Uterus (tissue), 4 donors: Measurements from ENCODE around the gene HOXB8. TPM values are rescaled to one million over a fixed set of nuclear protein-coding genes. Genes with fewer than 3 reads are reported as not detected.

Experiments
- DNase-seq, 2 donors: peaks; one replicate each; pipeline ENCODE4 v3.0.0-alpha.2; 2019 to 2020
- H3K27ac ChIP-seq, 2 donors: fragments of 200-600 bp; sonication (generic); 1 replicate in 1 of 2; 2 replicates in 1 of 2; pipeline ENCODE4 v1.5.1; 2016 to 2018
- H3K27me3 ChIP-seq, 2 donors: fragments of 200-600 bp; sonication (generic); one replicate each; pipeline ENCODE4 v1.5.1; 2018 to 2019; ENCODE audit warnings: control low read depth in 1 of 2
- H3K36me3 ChIP-seq, 2 donors: fragments of 200-600 bp; sonication (generic); one replicate each; pipeline ENCODE4 v1.5.1; 2019; ENCODE audit warnings: control low read depth in 1 of 2
- H3K4me1 ChIP-seq, 2 donors: fragments of 200-600 bp; sonication (generic); one replicate each; pipeline ENCODE4 v1.5.1; 2018 to 2019; ENCODE audit warnings: control low read depth in 1 of 2
- H3K4me3 ChIP-seq, 2 donors: fragments of 200-600 bp; sonication (generic); 1 replicate in 1 of 2; 2 replicates in 1 of 2; pipeline ENCODE4 v1.5.1; 2018 to 2019; ENCODE audit warnings: mild to moderate bottlenecking in 1 of 2
- H3K9me3 ChIP-seq, 2 donors: fragments of 200-600 bp; sonication (generic); one replicate each; pipeline ENCODE4 v1.5.1; 2019; ENCODE audit warnings: control low read depth in 1 of 2
- POLR2A ChIP-seq, 2 donors: fragments of 450-650 bp; IDR thresholded peaks; one replicate each; pipeline ENCODE4 v1.6.1; 2016; ENCODE audit warnings: antibody characterized with exemption in 2 of 2, mild to moderate bottlenecking in 1 of 2, moderate library complexity in 1 of 2
- intact Hi-C: fragments of 100-400 bp; cut with DNase I; formaldehyde crosslinking; loops from one replicate; pipeline ENCODE4 v1.15.1; 2023; ENCODE audit warnings: low total_unique reads
- total RNA-seq, 4 donors: library from RNA; depleted of rRNA in 3 of 4; stranded (reverse); fragments of >200 nt in 3 of 4; gene quantifications; one replicate each; pipeline versions ENCODE4 v1.1.0 to v1.2.4, GENCODE V29; 2014 to 2023
- TF ChIP-seq, protein P1 (sequence below), 4 experiments: fragments of 200-600 bp in 2 of 4; fragments of 450-650 bp in 2 of 4; sonication (generic) in 2 of 4; IDR thresholded peaks; one replicate each; pipeline ENCODE4 v1.5.1; 2016 to 2019; ENCODE audit warnings: antibody characterized with exemption in 4 of 4, mild to moderate bottlenecking in 2 of 4, moderate library complexity in 1 of 4
- donor health status: DM: yes; HTN: yes; CAD: no.

The HOXB8 gene
- total RNA-seq, 4 donors from 2014 or later = 0.29 to 9.5 (median 1.9) TPM; not detected in 1

DNA sequence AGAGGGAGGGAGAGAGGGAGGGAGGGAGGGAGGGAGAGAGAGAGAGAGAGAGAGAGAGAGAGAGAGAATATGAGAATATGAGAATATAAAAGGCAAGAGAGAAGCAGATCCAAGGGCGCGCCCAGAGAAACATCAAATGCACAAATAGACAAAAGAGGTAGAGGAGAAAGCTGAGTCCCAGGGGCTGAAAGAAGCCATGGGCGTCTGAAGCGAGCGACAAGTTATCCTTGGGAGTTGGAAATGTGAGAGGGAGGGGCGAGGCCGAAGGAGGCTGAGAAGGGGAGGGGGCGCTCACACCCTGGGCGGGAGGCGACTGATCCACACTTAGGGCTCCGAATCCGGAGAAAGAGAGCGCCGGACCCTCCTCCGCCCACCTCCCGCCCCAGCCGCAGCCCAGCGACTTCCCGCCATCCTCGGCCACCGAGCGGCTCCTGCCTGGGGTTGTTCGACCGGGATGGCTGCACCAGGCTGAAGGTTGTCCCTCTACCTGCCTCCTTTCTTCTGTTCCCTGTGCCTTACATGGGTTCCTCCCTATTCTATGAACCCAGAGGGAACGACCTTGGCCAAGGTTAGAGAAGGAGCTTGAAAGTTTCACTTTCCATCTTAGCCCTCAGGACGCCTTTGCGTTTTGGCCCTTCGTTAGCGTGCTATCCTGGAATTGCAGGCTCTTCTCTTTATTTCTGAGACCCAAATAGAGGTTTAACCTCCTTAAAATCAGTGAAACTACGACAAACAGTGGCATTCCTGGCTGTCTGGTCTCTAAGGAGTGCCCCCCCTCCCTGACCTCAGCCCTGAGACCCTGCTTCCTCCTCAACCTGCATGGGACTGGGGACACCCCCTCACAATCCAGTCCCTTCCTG lies 32.2 kb upstream of the HOXB8 start:
- TF ChIP-seq POLR2A (IDR thresholded peaks at IDR 0.05) = no peak
- TF ChIP-seq, protein P1, sequence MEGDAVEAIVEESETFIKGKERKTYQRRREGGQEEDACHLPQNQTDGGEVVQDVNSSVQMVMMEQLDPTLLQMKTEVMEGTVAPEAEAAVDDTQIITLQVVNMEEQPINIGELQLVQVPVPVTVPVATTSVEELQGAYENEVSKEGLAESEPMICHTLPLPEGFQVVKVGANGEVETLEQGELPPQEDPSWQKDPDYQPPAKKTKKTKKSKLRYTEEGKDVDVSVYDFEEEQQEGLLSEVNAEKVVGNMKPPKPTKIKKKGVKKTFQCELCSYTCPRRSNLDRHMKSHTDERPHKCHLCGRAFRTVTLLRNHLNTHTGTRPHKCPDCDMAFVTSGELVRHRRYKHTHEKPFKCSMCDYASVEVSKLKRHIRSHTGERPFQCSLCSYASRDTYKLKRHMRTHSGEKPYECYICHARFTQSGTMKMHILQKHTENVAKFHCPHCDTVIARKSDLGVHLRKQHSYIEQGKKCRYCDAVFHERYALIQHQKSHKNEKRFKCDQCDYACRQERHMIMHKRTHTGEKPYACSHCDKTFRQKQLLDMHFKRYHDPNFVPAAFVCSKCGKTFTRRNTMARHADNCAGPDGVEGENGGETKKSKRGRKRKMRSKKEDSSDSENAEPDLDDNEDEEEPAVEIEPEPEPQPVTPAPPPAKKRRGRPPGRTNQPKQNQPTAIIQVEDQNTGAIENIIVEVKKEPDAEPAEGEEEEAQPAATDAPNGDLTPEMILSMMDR (IDR thresholded peaks at IDR 0.05) = no peak
- H3K4me1 ChIP-seq = no peaks in the 10 kb centered on the region
- peaks cover 0 to 37% of the 10 kb centered on the region in 2 donors for H3K27me3 ChIP-seq
- no peaks in the 10 kb centered on the region for H3K9me3 ChIP-seq
- no peaks in the 10 kb centered on the region for H3K36me3 ChIP-seq
- DNase-seq = no peak
- intact Hi-C loops = no loop called here
- peak overlapping the region; percentile 13 to 14 for H3K4me3 ChIP-seq
- H3K27ac ChIP-seq = no peak overlapping the region

DNA sequence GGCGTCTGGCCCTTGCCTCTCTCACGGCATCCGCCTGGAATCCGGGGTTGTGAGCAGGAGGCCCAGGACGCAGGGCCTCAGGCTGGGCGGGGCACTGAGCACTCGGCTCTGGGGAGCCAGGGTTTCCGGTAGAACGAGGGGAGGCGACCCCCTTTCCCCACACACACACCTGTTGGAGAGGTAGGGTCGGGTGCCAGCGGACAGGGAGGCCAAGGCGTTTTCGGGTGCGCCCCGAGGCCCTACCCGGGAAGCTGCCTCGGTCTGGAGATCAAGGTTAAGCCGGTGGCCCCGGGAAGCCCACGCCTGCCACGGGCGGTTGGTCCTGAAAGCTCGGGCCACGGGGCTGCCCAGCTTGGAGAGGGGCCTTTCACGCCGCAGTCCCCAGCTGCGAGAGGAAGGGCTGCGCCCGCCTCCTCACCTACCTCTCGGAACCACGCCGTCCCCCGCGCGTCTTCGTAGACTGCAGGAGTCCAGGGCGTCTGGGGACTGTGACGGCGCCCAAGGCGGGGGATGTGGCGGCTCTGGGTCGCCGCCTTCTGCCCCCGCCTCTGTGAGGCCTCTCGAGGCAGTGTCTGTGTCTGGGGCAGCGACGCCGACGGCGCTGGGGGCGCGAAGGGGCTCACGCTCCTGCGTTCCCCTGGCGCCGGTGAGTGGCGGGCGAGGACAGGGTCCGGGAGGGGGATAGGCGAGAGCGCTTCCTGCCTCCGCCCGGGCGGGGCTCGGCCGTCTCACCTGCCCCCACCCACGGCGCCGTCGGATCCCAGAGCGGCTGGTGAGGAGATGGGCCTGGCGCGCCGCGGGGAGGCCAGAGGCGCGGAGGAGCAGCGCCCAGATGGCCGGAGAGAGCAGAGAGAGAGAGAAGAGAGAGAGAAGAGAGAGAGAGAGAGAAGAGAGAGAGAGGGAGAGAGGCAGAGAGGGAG lies 31.4 kb upstream of the HOXB8 start:
- no peak for DNase-seq
- Histone ChIP-seq H3K36me3 (no peaks in the 10 kb centered on the region), H3K27ac (no peak overlapping the region), H3K27me3 (peaks cover 4 to 46% of the 10 kb centered on the region in 2 donors), H3K9me3 (no peaks in the 10 kb centered on the region), H3K4me1 (no peaks in the 10 kb centered on the region), H3K4me3 (no peak overlapping the region)
- TF ChIP-seq, protein P1 (IDR thresholded peaks at IDR 0.05) = no peak
- TF ChIP-seq POLR2A (IDR thresholded peaks at IDR 0.05) = no peak
- intact Hi-C loops = no loop called here

GRCh38 chr17:48645639-48646182 lies 30.6 kb upstream of the HOXB8 start:
- no peaks in the 10 kb centered on the region for H3K4me1 ChIP-seq
- no peak overlapping the region for H3K4me3 ChIP-seq
- intact Hi-C loops = no loop called here
- peaks cover 4 to 52% of the 10 kb centered on the region in 2 donors for H3K27me3 ChIP-seq
- no peaks in the 10 kb centered on the region for H3K9me3 ChIP-seq
- no peak overlapping the region for H3K27ac ChIP-seq
- no peaks in the 10 kb centered on the region for H3K36me3 ChIP-seq
- DNase-seq = no peak
- TF ChIP-seq, protein P1 (IDR thresholded peaks at IDR 0.05) = no peak
- TF ChIP-seq POLR2A (IDR thresholded peaks at IDR 0.05) = no peak

DNA sequence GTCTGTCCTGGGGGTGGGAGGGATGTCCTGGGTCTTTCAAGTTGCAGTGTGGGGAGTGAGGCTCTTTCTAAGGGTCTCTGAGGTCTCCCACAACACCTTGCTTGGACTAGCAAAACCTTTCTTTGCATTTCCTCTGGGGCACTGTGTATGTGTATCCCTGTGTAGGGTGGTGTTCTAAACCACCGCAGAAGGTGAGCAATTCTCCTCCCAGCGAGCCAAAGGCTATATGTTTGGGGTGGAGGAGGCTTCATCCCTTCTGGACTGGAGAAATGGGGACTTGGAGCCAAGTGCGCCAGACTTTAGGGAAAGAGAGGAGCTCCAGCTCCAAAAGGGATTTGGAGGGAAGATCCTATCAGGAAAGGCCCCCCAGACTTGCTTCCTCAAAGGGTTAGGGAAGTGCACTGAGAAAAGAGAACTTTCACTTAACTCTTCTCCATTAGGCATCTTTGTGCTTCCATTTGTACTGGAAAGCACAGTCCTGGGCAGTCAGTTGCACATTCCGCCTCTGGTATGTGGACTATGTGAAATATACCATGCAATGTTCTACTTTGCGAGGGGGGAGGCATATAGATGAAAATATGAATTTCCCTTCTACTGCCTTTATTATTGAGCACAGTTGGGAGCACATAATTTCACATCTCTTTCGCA lies 29.9 kb upstream of the HOXB8 start:
- intact Hi-C loops = no loop called here
- TF ChIP-seq POLR2A (IDR thresholded peaks at IDR 0.05) = no peak
- H3K27ac ChIP-seq = no peak overlapping the region
- no peaks in the 10 kb centered on the region for H3K4me1 ChIP-seq
- DNase-seq = no peak
- no peaks in the 10 kb centered on the region for H3K36me3 ChIP-seq
- no peak overlapping the region for H3K4me3 ChIP-seq
- H3K9me3 ChIP-seq = no peaks in the 10 kb centered on the region
- H3K27me3 ChIP-seq = peaks cover 4 to 50% of the 10 kb centered on the region in 2 donors

DNA sequence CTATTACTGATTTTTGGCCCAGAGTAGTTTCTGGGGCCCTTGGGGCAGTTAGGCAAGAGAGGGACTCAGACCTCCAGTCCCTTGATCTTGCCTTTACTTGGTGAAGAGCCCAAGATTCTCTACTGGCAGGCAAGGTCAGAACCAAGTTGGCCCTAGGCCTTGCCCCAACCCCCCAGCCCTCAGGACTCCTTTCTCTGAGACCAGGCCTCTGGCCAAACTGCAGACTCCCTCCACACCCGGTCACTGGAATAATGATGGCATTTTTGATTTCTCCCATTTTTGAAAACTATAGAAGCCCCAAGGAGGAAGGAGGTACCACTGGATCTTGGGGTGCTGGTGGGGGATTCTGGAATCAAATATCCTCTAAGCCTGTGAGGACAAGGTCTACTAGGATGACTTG lies 29.1 kb upstream of the HOXB8 start:
- no peaks in the 10 kb centered on the region for H3K4me1 ChIP-seq
- no peaks in the 10 kb centered on the region for H3K36me3 ChIP-seq
- H3K27ac ChIP-seq = no peak overlapping the region
- intact Hi-C loops = no loop called here
- TF ChIP-seq, protein P1 (IDR thresholded peaks at IDR 0.05) = no peak
- no peak for TF ChIP-seq POLR2A (IDR thresholded peaks at IDR 0.05)
- DNase-seq = no peak
- no peaks in the 10 kb centered on the region for H3K9me3 ChIP-seq
- no peak overlapping the region for H3K4me3 ChIP-seq
- H3K27me3 ChIP-seq = peaks cover 4 to 51% of the 10 kb centered on the region in 2 donors
